ENCODE measurements around the gene KRT78.

- TF ChIP-seq CTCF (IDR thresholded peaks at IDR 0.05; ENCODE audit: low read depth, low read length) = no peak
- TF ChIP-seq EZH2phosphoT487 (IDR thresholded peaks at IDR 0.05; ENCODE audit: low read depth) = no peak
Observed at GRCh38 chr12:52837413-52837741, 11.4 kb downstream of the KRT78 start.
